Liver (tissue), 9 donors: Measurements from ENCODE around the gene RSU1. TPM values are rescaled to one million over a fixed set of nuclear protein-coding genes. Genes with fewer than 3 reads are reported as not detected.

Source experiments
- DNase-seq: peaks from one replicate; pipeline ENCODE4 v3.0.0-alpha.2; 2017; ENCODE audit warnings: low spot score
- H3K27ac ChIP-seq, 2 donors: one replicate each; pipeline ENCODE4 v1.7.0; 2013; ENCODE audit warnings: inconsistent platforms in 2 of 2, low read length in 2 of 2, control low read depth in 1 of 2, low read depth in 1 of 2, mild to moderate bottlenecking in 1 of 2
- H3K27me3 ChIP-seq, 4 donors: one replicate each; pipeline versions ENCODE4 v1.6.1 to v1.7.0; 2013; ENCODE audit warnings: low read length in 3 of 4, inconsistent platforms in 1 of 4, mild to moderate bottlenecking in 1 of 4, moderate library complexity in 1 of 4; ENCODE audit not compliant: control insufficient read depth in 4 of 4, insufficient read depth in 4 of 4
- H3K36me3 ChIP-seq, 4 donors: one replicate each; pipeline versions ENCODE4 v1.6.1 to v1.7.0; 2013; ENCODE audit warnings: low read length in 3 of 4, mild to moderate bottlenecking in 3 of 4, low read depth in 1 of 4, moderate library complexity in 1 of 4; ENCODE audit not compliant: control insufficient read depth in 4 of 4, insufficient read depth in 3 of 4
- H3K4me1 ChIP-seq, 4 donors: one replicate each; pipeline versions ENCODE4 v1.6.1 to v1.7.0; 2013; ENCODE audit warnings: low read length in 3 of 4, mild to moderate bottlenecking in 3 of 4, moderate library complexity in 1 of 4; ENCODE audit not compliant: control insufficient read depth in 4 of 4, insufficient read depth in 4 of 4
- H3K4me3 ChIP-seq, 3 donors: one replicate each; pipeline versions ENCODE4 v1.6.1 to v1.7.0; 2013; ENCODE audit warnings: low read length in 3 of 3, control low read depth in 1 of 3, low read depth in 1 of 3, mild to moderate bottlenecking in 1 of 3
- H3K9ac ChIP-seq, 2 donors: one replicate each; pipeline ENCODE4 v1.7.0; 2013; ENCODE audit warnings: low read length in 2 of 2, mild to moderate bottlenecking in 2 of 2, moderate library complexity in 2 of 2, control low read depth in 1 of 2, low read depth in 1 of 2
- H3K9me3 ChIP-seq, 4 donors: one replicate each; pipeline versions ENCODE4 v1.6.1 to v1.7.0; 2013; ENCODE audit warnings: low read length in 3 of 4; ENCODE audit not compliant: control insufficient read depth in 4 of 4
- EGR1 ChIP-seq, 2 donors: IDR thresholded peaks; 2 replicates each; pipeline ENCODE4 v1.6.1; 2016 to 2018; ENCODE audit warnings: antibody characterized with exemption in 2 of 2, low read depth in 2 of 2
- FOXA2 ChIP-seq: IDR thresholded peaks from 2 replicates; pipeline ENCODE4 v1.6.1; 2016; ENCODE audit warnings: antibody characterized with exemption
- GABPA ChIP-seq, 2 donors: IDR thresholded peaks in 1 of 2; conservative IDR thresholded peaks in 1 of 2; 2 replicates each; pipeline ENCODE4 v1.6.1; 2016; ENCODE audit warnings: antibody characterized with exemption in 2 of 2, mild to moderate bottlenecking in 1 of 2, moderate library complexity in 1 of 2
- HNF4A ChIP-seq, 2 donors: conservative IDR thresholded peaks; 2 replicates each; pipeline ENCODE4 v1.6.1; 2016; ENCODE audit warnings: antibody characterized with exemption in 2 of 2, mild to moderate bottlenecking in 2 of 2
- JUND ChIP-seq, 2 donors: IDR thresholded peaks; 2 replicates each; pipeline ENCODE4 v1.6.1; 2016; ENCODE audit warnings: antibody characterized with exemption in 2 of 2
- NR2F2 ChIP-seq: IDR thresholded peaks from 2 replicates; pipeline ENCODE4 v1.6.1; 2016; ENCODE audit warnings: antibody characterized with exemption
- RAD21 ChIP-seq, 2 donors: IDR thresholded peaks; 2 replicates each; pipeline ENCODE4 v1.6.1; 2016; ENCODE audit warnings: antibody characterized with exemption in 2 of 2, mild to moderate bottlenecking in 2 of 2
- SP1 ChIP-seq: IDR thresholded peaks from 2 replicates; pipeline ENCODE4 v1.6.1; 2018; ENCODE audit warnings: antibody characterized with exemption, mild to moderate bottlenecking
- TAF1 ChIP-seq: conservative IDR thresholded peaks from 2 replicates; pipeline ENCODE4 v1.6.1; 2016; ENCODE audit warnings: antibody characterized with exemption, mild to moderate bottlenecking
- WGBS: extraction: QIAGEN DNeasy Blood & Tissue Kit; methylation state at CpG from one replicate; pipeline ENCODE4 v1.1.7; 2013; 5-methylcytosine and 5-hydroxymethylcytosine counted together
- polyA plus RNA-seq, 2 donors: library from polyadenylated mRNA; stranded (reverse) in 1 of 2; unstranded in 1 of 2; fragments of 200-250 nt in 1 of 2; fragments of >200 nt in 1 of 2; fragmentation: Nextera tagmentation in 1 of 2; extraction: Ambion mirVana in 1 of 2; gene quantifications; one replicate each; pipeline versions ENCODE4 v1.2.1 to v1.2.3, GENCODE V29; 2013 to 2015
- total RNA-seq, 2 donors: library from RNA; depleted of rRNA; stranded (reverse); fragments of >200 nt; gene quantifications; one replicate each; pipeline ENCODE4 v1.2.3, GENCODE V29; 2014
- TF ChIP-seq, protein P1 (sequence below): fragments of 150-350 bp; IDR thresholded peaks from 2 replicates; pipeline ENCODE4 v1.5.1; 2017; ENCODE audit warnings: improper control_type of control experiment, low read depth, low read length; ENCODE audit not compliant: missing input control
- TF ChIP-seq, protein P2 (sequence below): IDR thresholded peaks from 2 replicates; pipeline ENCODE4 v1.6.1; 2016; ENCODE audit warnings: antibody characterized with exemption
- TF ChIP-seq, protein P3 (sequence below): IDR thresholded peaks from 2 replicates; pipeline ENCODE4 v1.6.1; 2016; ENCODE audit warnings: antibody characterized with exemption
- TF ChIP-seq, protein P4 (sequence below): IDR thresholded peaks from 2 replicates; pipeline ENCODE4 v1.6.1; 2016; ENCODE audit warnings: antibody characterized with exemption
- donor health status: healthy.
- donor health status: healthy.
- donor health status: healthy.
- donor health status: healthy.
- donor health status: healthy.

Gene RSU1
- total and polyA plus RNA-seq, 4 donors, result 19.2 to 38.2 (median 28.0) TPM

DNA sequence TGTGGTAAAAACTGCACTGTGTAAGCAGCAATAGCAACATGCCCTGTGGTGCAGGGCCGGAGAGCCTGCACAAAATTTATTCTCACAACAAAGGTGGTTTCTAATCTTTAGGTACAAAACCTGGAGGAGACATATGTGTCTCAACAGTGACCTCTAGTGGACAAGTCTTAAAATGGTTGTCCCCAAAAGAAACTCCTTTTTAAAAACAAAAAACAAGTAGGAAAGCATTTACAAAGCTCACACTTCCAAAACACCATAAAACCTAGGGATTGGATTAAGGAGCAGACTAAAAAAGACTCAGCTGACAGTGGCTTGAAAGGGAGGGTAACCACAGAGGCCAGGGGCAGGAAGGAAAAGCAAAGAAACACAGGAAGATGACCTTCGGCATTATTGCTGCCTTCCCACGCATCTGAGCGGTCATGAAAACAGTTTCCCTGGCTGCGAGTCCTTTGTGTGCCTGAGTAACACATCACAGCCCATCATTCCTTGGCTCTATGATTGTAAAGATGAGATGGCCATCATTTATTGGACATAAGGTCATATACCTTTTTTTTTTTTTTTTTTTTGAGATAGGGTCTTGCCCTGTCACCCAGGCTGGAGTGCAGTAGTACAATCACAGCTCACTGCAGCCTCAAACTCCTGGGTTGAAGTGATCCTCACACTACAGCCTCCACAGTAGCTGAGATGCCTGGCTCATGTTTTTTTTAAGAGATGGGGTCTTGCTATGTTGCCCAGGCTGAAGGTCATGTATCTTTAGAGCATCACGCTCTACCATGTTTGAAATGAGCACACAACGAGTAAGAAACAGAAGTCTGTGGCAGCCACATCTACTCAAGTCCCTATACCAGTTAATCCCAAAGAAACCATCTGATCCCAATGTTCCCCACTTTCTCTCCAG is 39.5 kb downstream of the RSU1 start:
- TF ChIP-seq FOXA2 (no peak), HNF4A (conservative IDR thresholded peaks at IDR 0.05) (peak; percentile 10 to 12), RAD21 (IDR thresholded peaks at IDR 0.05) (peak; percentile 83 to 84), NR2F2 (peak; percentile 92)
- TF ChIP-seq, protein P1, sequence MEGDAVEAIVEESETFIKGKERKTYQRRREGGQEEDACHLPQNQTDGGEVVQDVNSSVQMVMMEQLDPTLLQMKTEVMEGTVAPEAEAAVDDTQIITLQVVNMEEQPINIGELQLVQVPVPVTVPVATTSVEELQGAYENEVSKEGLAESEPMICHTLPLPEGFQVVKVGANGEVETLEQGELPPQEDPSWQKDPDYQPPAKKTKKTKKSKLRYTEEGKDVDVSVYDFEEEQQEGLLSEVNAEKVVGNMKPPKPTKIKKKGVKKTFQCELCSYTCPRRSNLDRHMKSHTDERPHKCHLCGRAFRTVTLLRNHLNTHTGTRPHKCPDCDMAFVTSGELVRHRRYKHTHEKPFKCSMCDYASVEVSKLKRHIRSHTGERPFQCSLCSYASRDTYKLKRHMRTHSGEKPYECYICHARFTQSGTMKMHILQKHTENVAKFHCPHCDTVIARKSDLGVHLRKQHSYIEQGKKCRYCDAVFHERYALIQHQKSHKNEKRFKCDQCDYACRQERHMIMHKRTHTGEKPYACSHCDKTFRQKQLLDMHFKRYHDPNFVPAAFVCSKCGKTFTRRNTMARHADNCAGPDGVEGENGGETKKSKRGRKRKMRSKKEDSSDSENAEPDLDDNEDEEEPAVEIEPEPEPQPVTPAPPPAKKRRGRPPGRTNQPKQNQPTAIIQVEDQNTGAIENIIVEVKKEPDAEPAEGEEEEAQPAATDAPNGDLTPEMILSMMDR, result peak; percentile 71
- H3K4me1 ChIP-seq, result peaks cover 0 to 2% (median 0%) of the 10 kb centered on the region in 4 donors
- H3K9me3 ChIP-seq, result no peaks in the 10 kb centered on the region
- peak overlapping the region in 1 of 2 donors; percentile 79 for H3K9ac ChIP-seq
- WGBS, result 36% methylated on average over 7 of the region's 7 CpGs
- DNase-seq, result no peak
- H3K27me3 ChIP-seq, result no peaks in the 10 kb centered on the region
- peak overlapping the region in 1 of 3 donors; percentile 12 for H3K4me3 ChIP-seq
- H3K27ac ChIP-seq, result peak overlapping the region in 1 of 2 donors; percentile 25
- peaks cover 0 to 2% (median 0%) of the 10 kb centered on the region in 4 donors for H3K36me3 ChIP-seq

DNA sequence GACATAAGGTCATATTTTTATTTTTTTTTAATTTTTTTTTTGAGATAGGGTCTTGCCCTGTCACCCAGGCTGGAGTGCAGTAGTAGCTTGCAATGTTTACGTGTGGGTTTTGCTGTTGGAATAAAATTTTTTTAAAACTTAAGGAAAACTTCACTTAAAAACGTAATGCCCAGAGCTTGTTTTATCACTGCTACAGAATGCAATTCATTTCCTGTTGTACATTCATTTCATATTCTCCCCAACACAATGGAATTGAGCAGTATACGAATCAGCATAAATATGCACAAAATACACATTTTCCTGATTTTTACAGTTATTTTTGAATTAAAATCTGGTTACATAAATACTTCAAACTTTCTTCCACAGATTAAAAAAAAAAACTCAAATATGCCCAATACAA is 40.3 kb downstream of the RSU1 start:
- Histone ChIP-seq H3K9ac (no peak overlapping the region), H3K4me3 (no peak overlapping the region), H3K4me1 (peaks cover 0 to 2% (median 0%) of the 10 kb centered on the region in 4 donors), H3K36me3 (peaks cover 0 to 2% (median 0%) of the 10 kb centered on the region in 4 donors), H3K27me3 (no peaks in the 10 kb centered on the region), H3K27ac (no peak overlapping the region), H3K9me3 (no peaks in the 10 kb centered on the region)
- TF ChIP-seq, protein P1, result no peak
- TF ChIP-seq SP1, result no peak
- no peak for TF ChIP-seq TAF1
- TF ChIP-seq EGR1 (IDR thresholded peaks at IDR 0.05; ENCODE audit: low read depth in 2 of 2), result no peak
- TF ChIP-seq JUND (IDR thresholded peaks at IDR 0.05), result no peak
- no peak for TF ChIP-seq RAD21 (IDR thresholded peaks at IDR 0.05)
- TF ChIP-seq GABPA (IDR thresholded peaks at IDR 0.05 in 1 of 2, conservative IDR thresholded peaks at IDR 0.05 in 1 of 2), result no peak
- no peak for TF ChIP-seq HNF4A (conservative IDR thresholded peaks at IDR 0.05)
- TF ChIP-seq FOXA2, result no peak
- TF ChIP-seq, protein P2, sequence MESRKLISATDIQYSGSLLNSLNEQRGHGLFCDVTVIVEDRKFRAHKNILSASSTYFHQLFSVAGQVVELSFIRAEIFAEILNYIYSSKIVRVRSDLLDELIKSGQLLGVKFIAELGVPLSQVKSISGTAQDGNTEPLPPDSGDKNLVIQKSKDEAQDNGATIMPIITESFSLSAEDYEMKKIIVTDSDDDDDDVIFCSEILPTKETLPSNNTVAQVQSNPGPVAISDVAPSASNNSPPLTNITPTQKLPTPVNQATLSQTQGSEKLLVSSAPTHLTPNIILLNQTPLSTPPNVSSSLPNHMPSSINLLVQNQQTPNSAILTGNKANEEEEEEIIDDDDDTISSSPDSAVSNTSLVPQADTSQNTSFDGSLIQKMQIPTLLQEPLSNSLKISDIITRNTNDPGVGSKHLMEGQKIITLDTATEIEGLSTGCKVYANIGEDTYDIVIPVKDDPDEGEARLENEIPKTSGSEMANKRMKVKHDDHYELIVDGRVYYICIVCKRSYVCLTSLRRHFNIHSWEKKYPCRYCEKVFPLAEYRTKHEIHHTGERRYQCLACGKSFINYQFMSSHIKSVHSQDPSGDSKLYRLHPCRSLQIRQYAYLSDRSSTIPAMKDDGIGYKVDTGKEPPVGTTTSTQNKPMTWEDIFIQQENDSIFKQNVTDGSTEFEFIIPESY, result no peak
- TF ChIP-seq, protein P3, sequence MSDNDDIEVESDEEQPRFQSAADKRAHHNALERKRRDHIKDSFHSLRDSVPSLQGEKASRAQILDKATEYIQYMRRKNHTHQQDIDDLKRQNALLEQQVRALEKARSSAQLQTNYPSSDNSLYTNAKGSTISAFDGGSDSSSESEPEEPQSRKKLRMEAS, result no peak
- TF ChIP-seq, protein P4, sequence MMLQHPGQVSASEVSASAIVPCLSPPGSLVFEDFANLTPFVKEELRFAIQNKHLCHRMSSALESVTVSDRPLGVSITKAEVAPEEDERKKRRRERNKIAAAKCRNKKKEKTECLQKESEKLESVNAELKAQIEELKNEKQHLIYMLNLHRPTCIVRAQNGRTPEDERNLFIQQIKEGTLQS, result no peak
- DNase-seq, result no peak
- 73% methylated on average over 3 of the region's 3 CpGs for WGBS
